Activated T-helper 2 cell treated with anti-CD3 and anti-CD28 coated beads, Interferon-gamma antibody, Interleukin-2, Interleukin-4, amounts not matched to agents 10 μg/mL and 5 μg/mL and 100 μg/mL, durations not matched to agents 14 hours and 24 hours and 36 hours (primary cell): ENCODE results near the gene RALY. TPM values are rescaled to one million over a fixed set of nuclear protein-coding genes. Genes with fewer than 3 reads are reported as not detected.

Source experiments
- DNase-seq: peaks from one replicate; pipeline ENCODE4 v3.0.0; 2021; ENCODE audit warnings: low spot score
- H3K27ac Mint-ChIP-seq: one replicate; pipeline ENCODE4 v1.8.0; 2021; ENCODE audit warnings: mixed read lengths
- H3K27me3 Mint-ChIP-seq: one replicate; pipeline ENCODE4 v1.8.0; 2021; ENCODE audit warnings: low read depth, mixed read lengths
- H3K36me3 Mint-ChIP-seq: one replicate; pipeline ENCODE4 v1.8.0; 2021; ENCODE audit warnings: low read depth, mixed read lengths
- H3K4me1 Mint-ChIP-seq: one replicate; pipeline ENCODE4 v1.8.0; 2021; ENCODE audit warnings: low read depth, mixed read lengths
- H3K4me3 Mint-ChIP-seq: one replicate; pipeline ENCODE4 v1.8.0; 2021; ENCODE audit warnings: low read depth, mild to moderate bottlenecking, moderate library complexity, mixed read lengths
- H3K9me3 Mint-ChIP-seq: one replicate; pipeline ENCODE4 v1.8.0; 2021; ENCODE audit warnings: mixed read lengths
- intact Hi-C: fragments of 100-400 bp; cut with micrococcal nuclease; formaldehyde crosslinking; loops from one replicate; pipeline ENCODE4 v1.15.1; 2023
- total RNA-seq: library from RNA; stranded (reverse); gene quantifications from 2 replicates; pipeline ENCODE4 v1.2.3, GENCODE V29; 2022

RALY gene
- 149 and 153 TPM in 2 replicates for total RNA-seq

GRCh38 chr20:33993576-33994221 is at the start of gene RALY:
TSS of gene RALY (plus strand) at chr20:33993911. CDS start at chr20:34072075, 78,164 bp downstream.
- Mint-ChIP-seq H3K36me3 (peaks cover 40% of the 10 kb centered on the region), H3K4me3 (peak within 1 kb of the TSS; percentile 93), H3K4me1 (peaks cover 46% of the 10 kb centered on the region), H3K27me3 (no peaks in the 10 kb centered on the region), H3K27ac (peak within 1 kb of the TSS; percentile 96), H3K9me3 (no peaks in the 10 kb centered on the region)
- intact Hi-C loops = loop anchor here (1.0 to 10.0 kb wide), 6 partner anchors 119 to 1781 kb away; partner anchors contain the start of genes CHMP4B, DYNLRB1, E2F1 and EIF2S2
- DNase-seq = peak; percentile 92

- Mint-ChIP-seq H3K4me3 (no peak overlapping the region), H3K4me1 (no peaks in the 10 kb centered on the region), H3K36me3 (no peaks in the 10 kb centered on the region), H3K27me3 (no peaks in the 10 kb centered on the region), H3K27ac (no peak overlapping the region), H3K9me3 (peaks cover 23% of the 10 kb centered on the region)
- DNase-seq = no peak
- intact Hi-C loops = no loop called here
These were observed 48.8 kb upstream of the RALY start for GRCh38 chr20:33944914-33945313.

- H3K4me3 Mint-ChIP-seq = no peak overlapping the region
- intact Hi-C loops = loop anchor here (2.0 kb wide), 1 partner anchor 125 kb away; no protein-coding TSS in a partner anchor
- no peak overlapping the region for H3K27ac Mint-ChIP-seq
- DNase-seq = no peak
- peaks cover 23% of the 10 kb centered on the region for H3K9me3 Mint-ChIP-seq
- H3K27me3 Mint-ChIP-seq = peaks cover under 1% of the 10 kb centered on the region
- H3K36me3 Mint-ChIP-seq = no peaks in the 10 kb centered on the region
- no peaks in the 10 kb centered on the region for H3K4me1 Mint-ChIP-seq
These were observed 48.2 kb upstream of the RALY start for GRCh38 chr20:33945391-33946081.

GRCh38 chr20:33947709-33948295 is 45.9 kb upstream of the RALY start:
- no peak overlapping the region for H3K4me3 Mint-ChIP-seq
- H3K27ac Mint-ChIP-seq = no peak overlapping the region
- H3K4me1 Mint-ChIP-seq = no peaks in the 10 kb centered on the region
- peaks cover 6% of the 10 kb centered on the region for H3K27me3 Mint-ChIP-seq
- no peaks in the 10 kb centered on the region for H3K36me3 Mint-ChIP-seq
- H3K9me3 Mint-ChIP-seq = peaks cover 26% of the 10 kb centered on the region
- intact Hi-C loops = loop anchor here (2.0 kb wide), 1 partner anchor 123 kb away; no protein-coding TSS in a partner anchor
- DNase-seq = peak; percentile 30

- Mint-ChIP-seq H3K36me3 (no peaks in the 10 kb centered on the region), H3K27me3 (peaks cover 11% of the 10 kb centered on the region), H3K27ac (no peak overlapping the region), H3K4me3 (no peak overlapping the region), H3K9me3 (peaks cover 26% of the 10 kb centered on the region), H3K4me1 (no peaks in the 10 kb centered on the region)
- DNase-seq = no peak
- intact Hi-C loops = no loop called here
These were observed 45.2 kb upstream of the RALY start for GRCh38 chr20:33948480-33948879.

GRCh38 chr20:33951171-33951570 is 42.5 kb upstream of the RALY start:
- DNase-seq = no peak
- Mint-ChIP-seq H3K27ac (no peak overlapping the region), H3K9me3 (peaks cover 26% of the 10 kb centered on the region), H3K36me3 (no peaks in the 10 kb centered on the region), H3K4me3 (no peak overlapping the region), H3K27me3 (peaks cover 15% of the 10 kb centered on the region), H3K4me1 (no peaks in the 10 kb centered on the region)
- intact Hi-C loops = no loop called here

- H3K4me3 Mint-ChIP-seq = no peak overlapping the region
- H3K9me3 Mint-ChIP-seq = peaks cover 3% of the 10 kb centered on the region
- no peak for DNase-seq
- intact Hi-C loops = no loop called here
- H3K36me3 Mint-ChIP-seq = no peaks in the 10 kb centered on the region
- no peaks in the 10 kb centered on the region for H3K4me1 Mint-ChIP-seq
- H3K27me3 Mint-ChIP-seq = peaks cover 15% of the 10 kb centered on the region
- H3K27ac Mint-ChIP-seq = no peak overlapping the region
These were observed 39.2 kb upstream of the RALY start for GRCh38 chr20:33954504-33954903.

GRCh38 chr20:33963751-33964150 is 30.0 kb upstream of the RALY start:
- intact Hi-C loops = no loop called here
- H3K27ac Mint-ChIP-seq = no peak overlapping the region

GRCh38 chr20:33964441-33964840 is 29.3 kb upstream of the RALY start:
- Mint-ChIP-seq H3K27ac (no peak overlapping the region), H3K4me1 (no peaks in the 10 kb centered on the region)
- intact Hi-C loops = no loop called here

More at GRCh38 chr20:33963751-33964150, 30.0 kb upstream of the RALY start:
- DNase-seq = no peak
- H3K36me3 Mint-ChIP-seq = no peaks in the 10 kb centered on the region
- H3K4me1 Mint-ChIP-seq = no peaks in the 10 kb centered on the region
- H3K4me3 Mint-ChIP-seq = no peak overlapping the region
- no peaks in the 10 kb centered on the region for H3K9me3 Mint-ChIP-seq
- H3K27me3 Mint-ChIP-seq = peaks cover 9% of the 10 kb centered on the region

GRCh38 chr20:33967126-33967525 is 26.6 kb upstream of the RALY start:
- no peak for DNase-seq
- intact Hi-C loops = no loop called here
- no peak overlapping the region for H3K27ac Mint-ChIP-seq
- peaks cover 9% of the 10 kb centered on the region for H3K27me3 Mint-ChIP-seq
- no peaks in the 10 kb centered on the region for H3K4me1 Mint-ChIP-seq
- no peak overlapping the region for H3K4me3 Mint-ChIP-seq
- no peaks in the 10 kb centered on the region for H3K9me3 Mint-ChIP-seq
- H3K36me3 Mint-ChIP-seq = no peaks in the 10 kb centered on the region

More at GRCh38 chr20:33964441-33964840, 29.3 kb upstream of the RALY start:
- DNase-seq = no peak
- Mint-ChIP-seq H3K4me3 (no peak overlapping the region), H3K9me3 (no peaks in the 10 kb centered on the region), H3K36me3 (no peaks in the 10 kb centered on the region), H3K27me3 (peaks cover 9% of the 10 kb centered on the region)

- Mint-ChIP-seq H3K9me3 (no peaks in the 10 kb centered on the region), H3K27ac (no peak overlapping the region), H3K27me3 (peaks cover 4% of the 10 kb centered on the region), H3K4me3 (no peak overlapping the region), H3K4me1 (no peaks in the 10 kb centered on the region), H3K36me3 (no peaks in the 10 kb centered on the region)
- DNase-seq = no peak
- intact Hi-C loops = no loop called here
These were observed 24.1 kb upstream of the RALY start for GRCh38 chr20:33969563-33969962.

- Mint-ChIP-seq H3K27ac (no peak overlapping the region), H3K36me3 (no peaks in the 10 kb centered on the region)
- intact Hi-C loops = no loop called here
These were observed 23.5 kb upstream of the RALY start for GRCh38 chr20:33970229-33970628.

More at GRCh38 chr20:33970229-33970628, 23.5 kb upstream of the RALY start:
- no peaks in the 10 kb centered on the region for H3K4me1 Mint-ChIP-seq
- no peak for DNase-seq
- H3K9me3 Mint-ChIP-seq = no peaks in the 10 kb centered on the region
- H3K4me3 Mint-ChIP-seq = no peak overlapping the region
- peaks cover 4% of the 10 kb centered on the region for H3K27me3 Mint-ChIP-seq
